Sciatic nerve (tissue), 2 donors: Measurements from ENCODE around the gene AVP. TPM values are rescaled to one million over a fixed set of nuclear protein-coding genes. Genes with fewer than 3 reads are reported as not detected.
"Not testable (repeated sequence)": the region's sequence is repeated elsewhere in the genome, so short reads cannot be mapped to it uniquely, and the experiment has no call there.

Source experiments
- ATAC-seq: fragments of 200-7000 bp; cut with Tn5 transposase; one replicate; pipeline ENCODE4 v1.9.1; 2020; ENCODE audit warnings: mild to moderate bottlenecking, moderate library complexity
- DNase-seq: peaks from one replicate; pipeline ENCODE4 v3.0.0-alpha.2; 2020; ENCODE audit warnings: low spot score
- intact Hi-C: fragments of 100-400 bp; cut with DNase I; formaldehyde crosslinking; loops from one replicate; pipeline ENCODE4 v1.14.2; 2022
- total RNA-seq: library from RNA; stranded (reverse); fragmentation: NEBNext Ultra II Directional; extraction: Animal tissue kit (Norgen Biotek cat#: 25700); gene quantifications from one replicate; pipeline ENCODE4 v1.2.1, GENCODE V29; 2021
- donor health status: DM: no; HTN: no; CAD: no.
- donor health status: DM: no; HTN: no; CAD: no.

AVP gene
- total RNA-seq, 1 donor from 2014 or later, result not detected

DNA sequence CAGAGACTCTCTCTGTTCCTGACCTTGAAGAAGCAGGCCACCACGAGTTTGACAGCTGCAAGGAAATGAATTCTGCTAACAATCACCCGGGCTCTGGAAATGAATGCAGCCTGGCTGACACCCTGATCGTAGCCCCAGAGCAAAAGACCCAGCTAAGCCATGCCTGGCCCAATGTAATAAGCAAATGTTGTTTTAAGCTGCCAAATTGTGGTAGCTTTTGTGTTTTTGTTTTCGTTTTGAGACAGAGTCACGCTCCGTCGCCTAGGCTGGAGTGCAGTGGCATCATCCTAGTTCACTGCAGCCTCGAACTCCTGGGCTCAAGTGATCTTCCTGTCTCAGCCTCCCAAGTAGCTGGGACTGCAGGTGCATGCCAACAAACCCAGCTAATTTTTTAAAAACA is 16.4 kb downstream of the AVP start:
- DNase-seq (no peak), ATAC-seq (no peak)
- intact Hi-C loops, result no loop called here

DNA sequence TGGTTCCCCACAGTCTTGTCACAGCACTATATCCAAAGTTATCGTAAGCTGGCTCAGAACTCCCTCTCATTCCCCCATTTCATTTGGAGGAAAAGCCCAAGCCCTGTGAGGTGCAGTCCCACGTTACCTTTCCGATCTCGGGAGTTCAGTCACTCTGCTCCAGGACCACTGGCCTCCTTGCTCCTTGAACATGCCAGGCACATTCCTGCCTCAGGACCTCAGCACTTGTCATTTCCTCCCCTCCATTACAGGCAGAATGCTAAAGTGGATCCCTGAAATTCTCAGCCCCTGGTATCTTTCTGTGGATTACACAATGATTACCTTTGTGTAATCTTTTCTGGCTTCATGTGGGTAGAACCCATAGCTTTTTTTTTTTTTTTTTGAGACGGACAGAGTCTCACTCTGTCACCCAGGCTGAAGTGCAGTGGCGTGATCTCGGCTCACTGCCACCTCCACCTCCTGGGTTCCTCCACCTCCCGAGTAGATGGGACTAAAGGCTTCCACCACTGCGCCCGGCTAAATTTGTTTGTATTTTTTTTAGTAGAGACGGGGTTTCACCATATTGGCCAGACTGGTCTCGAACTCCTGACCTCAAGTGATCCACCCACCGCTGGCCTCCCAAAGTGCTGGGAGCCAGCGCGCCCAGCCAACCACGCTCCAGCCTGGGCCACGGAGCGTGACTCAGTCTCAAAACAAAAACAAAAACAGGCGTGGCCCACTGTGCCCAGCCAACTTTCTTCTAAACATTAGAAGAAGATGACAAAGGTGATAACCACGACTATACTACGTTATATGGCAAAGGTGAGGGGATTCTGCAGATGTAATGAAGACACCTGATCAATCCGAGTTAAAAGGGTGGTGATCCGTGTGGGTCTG is 17.1 kb downstream of the AVP start:
- DNase-seq (no peak), ATAC-seq (no peak)
- intact Hi-C loops, result no loop called here

DNA sequence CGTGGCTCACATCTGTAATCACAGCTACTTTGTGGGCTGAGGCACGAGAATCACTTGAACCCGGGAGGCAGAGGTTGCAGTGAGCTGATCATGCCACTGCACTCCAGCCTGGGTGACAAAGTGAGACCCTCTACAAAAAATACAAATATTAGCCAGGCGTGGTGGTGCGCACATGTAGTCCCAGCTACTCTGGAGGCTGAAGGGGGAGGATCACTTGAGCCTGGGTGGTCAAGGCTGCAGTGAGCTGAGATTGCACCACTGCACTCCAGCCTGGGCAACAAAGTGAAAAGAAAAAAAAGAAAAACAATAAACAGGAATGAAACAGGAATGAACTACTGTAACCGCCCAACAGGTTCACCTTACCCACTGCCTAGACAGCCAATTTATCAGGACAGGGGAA is 20.4 kb downstream of the AVP start:
- ATAC-seq, intact Hi-C loops, DNase-seq: not testable (repeated sequence)

DNA sequence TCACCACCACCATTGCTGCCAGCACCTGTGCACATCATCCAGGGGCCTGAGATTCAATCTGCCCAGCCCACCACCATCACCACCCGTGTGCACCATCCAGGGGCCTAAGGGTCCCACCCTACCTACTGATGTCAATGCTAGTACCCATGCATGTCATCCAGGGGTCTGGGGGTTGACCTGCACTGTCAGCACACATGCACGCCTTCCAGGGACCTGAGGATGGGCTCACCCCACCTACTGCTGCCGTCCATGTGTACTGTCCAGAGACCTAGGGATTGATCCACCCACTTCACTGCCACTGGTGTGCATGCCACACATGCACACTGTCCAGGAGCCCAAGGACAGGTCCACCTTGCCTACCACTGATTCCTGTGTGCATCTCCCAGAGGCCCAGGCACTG is 25.0 kb downstream of the AVP start:
- DNase-seq, result no peak
- ATAC-seq, result no peak
- intact Hi-C loops, result no loop called here

DNA sequence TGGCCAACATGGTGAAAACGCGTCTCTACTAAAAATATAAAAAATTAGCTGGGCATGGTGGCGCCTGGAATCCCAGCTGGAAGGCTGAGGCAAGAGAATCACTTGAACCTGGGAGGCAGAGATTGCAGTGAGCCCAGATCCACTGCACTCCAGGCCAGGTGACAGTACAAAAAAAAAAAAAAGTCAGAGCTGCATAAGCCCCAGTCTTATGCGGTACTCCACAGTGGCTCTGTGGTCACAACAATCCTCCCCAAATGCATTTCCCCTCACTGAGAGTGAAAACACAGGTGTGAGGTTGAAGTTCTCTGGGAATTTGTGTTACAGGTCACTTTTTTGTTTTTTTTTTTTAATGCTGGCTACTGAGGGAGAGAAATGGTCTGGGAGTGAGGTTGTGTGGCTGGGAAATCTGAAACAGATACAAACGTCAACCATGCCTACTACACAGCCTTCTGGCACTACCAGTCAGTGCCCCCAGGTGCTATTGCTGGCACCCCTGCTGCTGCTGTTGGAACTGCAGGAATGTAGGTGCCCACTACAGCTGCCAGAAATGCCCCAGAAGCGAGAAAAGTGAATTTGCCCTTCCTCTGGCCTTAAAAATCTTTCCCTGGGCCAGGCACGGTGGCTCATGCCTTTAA is 33.0 kb downstream of the AVP start:
- intact Hi-C loops, result no loop called here
- ATAC-seq (no peak), DNase-seq (no peak)

DNA sequence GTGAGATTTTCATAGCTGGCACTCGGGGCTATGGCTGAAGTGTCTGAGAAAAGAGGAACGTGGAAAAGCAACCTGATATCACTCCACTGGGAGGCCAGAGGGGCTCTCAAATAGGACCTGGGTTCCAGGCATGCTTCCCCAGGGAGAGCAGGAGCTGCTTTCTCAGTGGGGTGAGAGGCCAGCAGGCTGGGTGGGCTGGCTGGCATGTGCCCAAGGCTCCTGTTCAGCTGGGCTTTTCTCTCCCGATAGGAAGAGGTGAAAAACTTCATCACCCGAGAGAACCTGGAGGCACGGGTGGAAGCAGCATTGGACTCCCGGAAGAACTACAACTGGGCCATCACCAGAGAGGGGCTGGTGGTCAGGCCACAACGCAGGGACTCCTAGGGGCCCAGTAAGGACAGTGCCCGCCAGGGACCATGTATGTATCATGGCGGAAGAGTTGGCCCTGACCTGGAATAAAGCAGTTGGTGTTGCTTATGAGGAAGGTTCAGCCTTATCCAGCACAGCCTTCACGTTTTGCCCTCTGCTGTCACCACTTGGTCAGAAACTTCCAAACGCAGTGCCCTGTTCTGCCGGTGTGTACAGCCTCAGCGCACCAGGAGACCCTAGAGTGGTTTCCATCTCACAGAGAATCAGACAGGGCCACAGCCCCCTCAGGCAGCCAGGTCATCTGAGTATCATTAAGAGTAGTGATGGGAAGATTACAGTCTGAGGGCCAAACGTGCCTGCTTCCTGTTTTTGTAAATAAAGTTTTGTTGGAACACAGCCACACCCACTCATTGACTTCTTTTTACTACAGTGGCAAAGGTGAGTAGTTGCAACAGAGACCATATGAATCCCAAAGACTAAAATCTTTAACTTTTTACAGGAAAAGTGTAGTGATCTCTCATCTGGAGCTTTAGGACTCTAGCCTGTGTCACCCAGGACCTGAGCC is 36.8 kb downstream of the AVP start:
- ATAC-seq, result no peak
- DNase-seq, result no peak
- intact Hi-C loops, result no loop called here

DNA sequence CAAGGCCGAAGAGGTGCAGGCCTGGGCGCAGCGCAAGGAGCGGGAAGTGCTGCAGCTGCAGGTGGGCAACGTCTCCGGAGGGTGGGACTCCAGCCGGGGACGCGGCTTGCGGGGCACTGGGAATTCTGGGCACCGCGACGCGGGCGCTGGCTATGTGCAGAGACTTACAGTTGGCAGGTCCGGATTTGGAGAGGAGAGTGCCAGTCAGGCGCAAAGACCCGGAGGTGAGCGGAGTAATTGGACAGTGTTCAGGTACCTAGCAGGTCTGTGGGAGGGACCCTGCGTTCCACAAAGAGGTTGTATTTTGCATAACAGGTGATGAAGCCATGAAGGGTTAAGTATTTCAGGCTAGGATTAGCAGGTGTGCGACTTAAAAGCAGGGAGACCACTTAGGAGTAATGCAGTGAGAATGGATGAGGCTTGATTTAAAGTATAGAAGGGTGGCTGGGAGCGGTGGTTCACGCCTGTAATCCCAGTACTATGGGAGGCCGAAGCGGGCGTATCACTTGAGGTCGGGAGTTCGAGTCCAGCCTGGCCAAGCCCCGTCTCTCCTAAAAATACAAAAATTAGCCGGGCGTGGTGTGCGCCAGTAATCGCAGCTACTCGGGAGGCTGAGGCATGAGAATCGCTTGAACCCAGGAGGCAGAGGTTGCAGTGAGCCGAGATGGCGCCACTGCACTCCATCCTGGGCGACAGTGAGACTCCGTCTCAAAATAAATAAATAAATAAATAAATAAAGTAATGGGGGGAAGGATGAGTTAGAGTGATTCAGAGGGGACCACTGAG is 37.7 kb downstream of the AVP start:
- DNase-seq, result no peak
- no peak for ATAC-seq
- intact Hi-C loops, result no loop called here

DNA sequence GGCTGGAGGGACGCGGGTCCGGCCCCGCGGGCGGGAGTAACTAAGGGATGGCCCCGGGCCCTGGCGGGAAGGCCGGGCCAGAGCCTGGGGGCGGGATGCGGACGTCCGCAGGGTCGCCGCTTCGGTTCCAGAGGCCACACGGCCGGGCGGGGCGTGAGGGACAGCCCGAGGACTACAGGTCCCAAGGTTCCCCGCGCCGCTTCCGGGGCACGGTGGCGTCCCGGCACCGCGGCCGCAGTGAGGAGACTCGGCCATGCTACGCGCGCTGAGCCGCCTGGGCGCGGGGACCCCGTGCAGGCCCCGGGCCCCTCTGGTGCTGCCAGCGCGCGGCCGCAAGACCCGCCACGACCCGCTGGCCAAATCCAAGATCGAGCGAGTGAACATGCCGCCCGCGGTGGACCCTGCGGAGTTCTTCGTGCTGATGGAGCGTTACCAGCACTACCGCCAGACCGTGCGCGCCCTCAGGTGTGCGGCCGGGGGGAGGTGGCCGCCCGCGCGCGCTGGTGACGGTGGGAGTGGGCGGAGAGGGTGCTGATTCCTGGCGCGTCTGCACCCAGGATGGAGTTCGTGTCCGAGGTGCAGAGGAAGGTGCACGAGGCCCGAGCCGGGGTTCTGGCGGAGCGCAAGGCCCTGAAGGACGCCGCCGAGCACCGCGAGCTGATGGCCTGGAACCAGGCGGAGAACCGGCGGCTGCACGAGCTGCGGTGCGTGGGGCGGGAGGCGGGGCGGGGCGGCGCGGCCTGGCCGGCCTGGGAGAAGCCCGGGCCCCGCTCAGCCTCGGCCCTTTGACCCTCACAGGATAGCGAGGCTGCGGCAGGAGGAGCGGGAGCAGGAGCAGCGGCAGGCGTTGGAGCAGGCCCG is 38.5 kb downstream of the AVP start, which contains the start of gene MRPS26:
TSS of gene MRPS26 (plus strand) at position 237 of the 861 bp plus-strand sequence. CDS start at position 254, 17 bp downstream.
- ATAC-seq (peak; percentile 89), DNase-seq (peak; percentile 93)
- intact Hi-C loops, result no loop called here

DNA sequence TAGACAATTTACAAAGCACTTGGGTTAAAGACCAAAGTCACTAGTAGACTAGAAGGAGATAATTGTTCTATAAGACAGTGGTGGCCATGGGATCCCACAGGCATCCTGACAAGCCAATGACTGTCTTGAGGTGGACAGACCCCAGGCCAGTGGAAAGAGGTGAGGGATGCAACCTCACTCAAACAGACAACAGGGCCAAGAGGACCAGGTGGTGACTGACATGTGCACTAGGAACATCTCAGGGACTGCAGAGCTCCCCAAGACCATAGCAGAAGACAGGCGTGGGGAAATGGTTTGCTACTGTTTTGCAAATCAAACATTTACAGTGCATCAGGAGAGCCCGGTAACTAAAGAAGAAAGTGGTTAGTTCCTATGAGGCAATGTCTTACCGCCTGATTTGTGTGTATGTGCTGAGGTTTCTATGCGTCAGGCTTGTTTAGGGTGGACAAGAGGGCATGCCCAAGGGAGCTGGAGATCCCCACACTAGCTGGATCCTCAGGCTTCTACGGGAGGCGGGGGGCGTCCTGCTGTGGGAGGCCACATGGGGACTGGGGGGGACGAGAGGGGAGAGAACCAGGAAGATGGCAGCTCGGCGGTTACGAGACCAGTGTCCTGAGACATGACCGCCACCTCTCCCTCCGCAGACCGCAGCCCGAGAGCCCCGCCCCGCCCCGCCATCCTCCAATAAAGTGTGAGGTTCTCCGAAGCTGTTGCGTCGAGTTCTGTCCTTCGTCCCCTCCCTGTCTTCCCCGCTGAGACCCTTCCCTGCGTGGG is 39.3 kb downstream of the AVP start:
- peak; percentile 69 for ATAC-seq
- intact Hi-C loops, result no loop called here
- no peak for DNase-seq

DNA sequence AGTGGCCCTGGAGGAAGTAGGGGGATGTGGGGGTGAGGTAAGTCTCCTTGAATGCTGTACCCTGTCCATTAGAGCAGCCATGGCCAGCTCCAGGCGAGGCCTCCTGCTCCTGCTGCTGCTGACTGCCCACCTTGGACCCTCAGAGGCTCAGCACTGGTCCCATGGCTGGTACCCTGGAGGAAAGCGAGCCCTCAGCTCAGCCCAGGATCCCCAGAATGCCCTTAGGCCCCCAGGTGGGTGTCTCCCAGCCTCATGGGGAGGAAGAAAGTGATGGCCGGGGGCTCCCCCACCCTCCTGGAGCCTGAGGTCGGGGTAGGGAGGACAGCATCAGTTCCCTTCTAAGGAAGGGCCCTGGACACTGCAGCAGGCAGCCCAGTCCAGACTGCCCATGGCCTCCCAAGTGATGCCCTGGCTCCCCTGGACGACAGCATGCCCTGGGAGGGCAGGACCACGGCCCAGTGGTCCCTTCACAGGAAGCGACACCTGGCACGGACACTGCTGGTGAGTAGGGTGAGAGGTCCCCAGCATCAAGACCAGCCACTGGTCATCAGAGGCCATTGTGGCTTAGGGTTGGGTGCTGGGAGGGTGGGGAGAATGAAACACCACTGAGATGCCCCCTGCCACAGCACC is 40.1 kb downstream of the AVP start:
- intact Hi-C loops, result no loop called here
- ATAC-seq (no peak), DNase-seq (no peak)

DNA sequence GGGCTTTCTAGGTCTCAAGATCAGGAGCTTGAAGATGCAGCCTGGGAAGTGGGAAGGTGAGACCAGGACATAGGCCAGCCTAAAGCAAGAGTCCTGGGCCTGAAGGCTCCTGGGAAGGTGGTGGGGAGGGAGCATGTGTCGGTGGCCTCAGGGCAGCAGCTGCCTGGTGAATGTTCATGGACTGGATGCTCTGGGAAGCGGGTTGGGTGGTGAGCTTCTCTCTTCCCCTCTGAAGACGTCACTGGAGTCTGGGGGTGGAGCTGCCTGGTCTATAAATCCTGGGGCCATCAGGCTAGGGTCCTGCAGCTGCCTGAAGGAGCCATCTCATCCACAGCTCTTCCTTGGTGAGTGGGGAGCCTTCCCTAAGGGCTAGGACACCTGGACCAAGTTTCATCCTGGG is 41.2 kb downstream of the AVP start, which contains the start of gene GNRH2:
TSS of gene GNRH2 (plus strand) at position 301 of the 400 bp plus-strand sequence. CDS start 793 bp downstream, outside the sequence.
- ATAC-seq (no peak), DNase-seq (no peak)
- intact Hi-C loops, result no loop called here

DNA sequence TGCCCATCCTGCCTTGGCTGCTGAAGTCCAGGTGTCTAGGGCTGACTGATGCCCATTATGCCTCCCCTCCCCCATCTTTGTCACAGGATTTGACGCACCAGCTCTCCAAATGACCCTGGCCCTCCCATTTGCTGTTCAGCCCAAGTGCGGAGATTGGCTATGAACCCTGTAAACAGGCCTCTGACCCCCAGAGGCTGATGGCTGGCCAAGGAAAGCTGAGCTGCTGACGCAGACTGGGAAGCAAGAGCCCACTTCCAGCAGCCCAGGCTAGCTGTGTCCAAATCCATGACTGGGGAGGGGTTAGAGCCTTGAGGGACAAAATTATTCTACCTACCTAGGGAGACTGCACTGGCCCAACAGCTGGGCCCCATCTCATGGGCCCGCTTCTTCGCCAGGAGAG is 41.9 kb downstream of the AVP start:
- peak; percentile 80 for DNase-seq
- intact Hi-C loops, result no loop called here
- ATAC-seq, result peak; percentile 81

DNA sequence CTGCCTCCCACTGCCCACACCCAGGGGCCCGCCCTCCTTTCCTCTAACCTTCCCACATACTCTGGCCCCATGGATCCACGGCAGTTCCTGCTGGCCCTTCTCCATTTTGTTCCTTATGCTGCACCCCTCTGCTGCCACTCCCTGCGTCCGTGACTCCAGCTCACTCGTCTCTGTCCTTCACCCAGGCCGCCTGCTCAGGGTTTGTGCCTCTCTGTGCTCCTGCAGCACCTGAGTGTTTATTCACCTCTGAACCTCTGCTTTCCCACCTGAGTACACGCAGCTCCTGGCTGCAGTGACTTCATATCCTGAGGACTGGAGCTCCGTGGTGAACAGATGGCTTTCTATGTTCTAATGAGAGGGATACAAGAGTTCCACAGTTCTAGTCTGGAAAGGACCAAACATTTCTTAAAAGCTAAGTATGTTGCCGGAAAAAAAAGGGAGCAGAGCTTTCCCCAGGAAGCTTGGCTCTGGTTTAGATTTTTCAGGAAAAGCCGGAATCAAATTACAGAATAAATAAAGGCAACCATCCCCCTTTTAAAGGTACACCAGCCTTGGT is 42.6 kb downstream of the AVP start:
- ATAC-seq, result no peak
- intact Hi-C loops, result no loop called here
- no peak for DNase-seq

DNA sequence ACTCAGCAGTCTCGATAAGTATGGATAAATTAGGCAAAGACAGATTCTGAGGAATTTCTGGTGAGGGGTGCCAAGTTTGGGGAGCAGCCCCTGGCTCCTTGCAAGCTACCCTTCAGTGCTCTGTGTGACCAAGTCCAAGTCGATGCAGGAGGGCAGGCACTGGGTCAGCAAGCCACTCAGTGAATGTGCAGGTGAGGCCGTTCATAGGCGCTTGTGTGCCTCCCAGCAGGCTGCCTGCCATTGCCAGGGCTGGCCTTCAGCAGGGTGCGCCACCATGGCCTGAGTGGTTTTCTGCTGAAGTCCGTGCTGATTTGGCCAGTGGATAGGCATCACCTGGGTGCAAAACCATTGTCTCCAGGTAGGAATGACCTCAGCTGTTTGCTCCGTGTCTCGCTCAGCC is 44.4 kb downstream of the AVP start:
- DNase-seq (no peak), ATAC-seq (no peak)
- intact Hi-C loops, result no loop called here

DNA sequence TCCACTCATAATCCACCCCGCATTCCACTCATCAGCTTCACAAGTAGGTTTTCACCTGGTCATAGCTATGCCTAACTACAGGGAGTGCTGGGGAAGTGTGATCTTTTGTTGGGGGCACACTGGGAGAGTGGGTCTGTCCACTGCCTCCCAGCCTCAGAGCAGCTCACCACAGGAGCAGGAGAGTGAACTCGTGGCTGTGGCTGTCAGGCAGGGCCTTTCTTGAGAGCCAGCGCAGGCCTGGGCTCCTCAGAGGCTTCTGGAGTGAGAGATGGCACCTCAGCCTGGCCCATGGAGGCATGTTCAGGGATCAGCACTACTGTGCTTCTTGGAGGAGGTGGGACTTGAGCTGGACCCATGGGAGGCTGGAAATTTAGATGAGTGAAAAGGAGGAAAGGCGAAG is 45.1 kb downstream of the AVP start:
- DNase-seq (no peak), ATAC-seq (no peak)
- intact Hi-C loops, result no loop called here

DNA sequence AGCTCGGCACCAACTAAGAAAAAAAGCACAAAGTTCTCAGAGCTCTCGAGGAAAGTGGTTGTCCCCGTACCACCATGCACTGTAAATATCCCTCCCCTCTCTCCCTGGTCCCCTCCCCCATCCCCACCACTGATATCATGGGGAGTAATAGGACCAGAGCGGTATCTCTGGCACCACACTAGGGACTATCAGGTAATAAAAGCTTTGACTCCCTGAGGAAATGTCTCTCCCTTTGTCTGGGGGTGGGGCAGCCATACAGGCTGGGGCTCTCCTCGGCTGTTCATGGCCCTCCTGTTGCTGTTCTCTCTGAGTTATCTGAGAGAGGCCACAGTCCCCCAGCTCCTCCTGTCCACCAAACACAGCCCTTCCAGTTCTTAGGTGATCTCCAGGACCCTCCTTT is 46.1 kb downstream of the AVP start:
- intact Hi-C loops, result no loop called here
- DNase-seq (no peak), ATAC-seq (no peak)
